ENCODE data around the gene RFNG. TPM values are rescaled to one million over a fixed set of nuclear protein-coding genes. Genes with fewer than 3 reads are reported as not detected.

RFNG gene
- total RNA-seq, 2 donors from 2014 or later, result 30.6 to 32.1 TPM

- intact Hi-C loops (cut with DNase I), result no loop called here
- Histone ChIP-seq H3K9me3 (no peaks in the 10 kb centered on the region), H3K4me3 (no peak overlapping the region), H3K4me1 (peaks cover 18% of the 10 kb centered on the region), H3K36me3 (no peaks in the 10 kb centered on the region), H3K27me3 (no peaks in the 10 kb centered on the region), H3K9ac (ENCODE audit: low read depth in 2 of 2, low read length in 2 of 2) (no peak overlapping the region), H3K27ac (no peak overlapping the region)
- no peak for DNase-seq
- TF ChIP-seq, protein P1, sequence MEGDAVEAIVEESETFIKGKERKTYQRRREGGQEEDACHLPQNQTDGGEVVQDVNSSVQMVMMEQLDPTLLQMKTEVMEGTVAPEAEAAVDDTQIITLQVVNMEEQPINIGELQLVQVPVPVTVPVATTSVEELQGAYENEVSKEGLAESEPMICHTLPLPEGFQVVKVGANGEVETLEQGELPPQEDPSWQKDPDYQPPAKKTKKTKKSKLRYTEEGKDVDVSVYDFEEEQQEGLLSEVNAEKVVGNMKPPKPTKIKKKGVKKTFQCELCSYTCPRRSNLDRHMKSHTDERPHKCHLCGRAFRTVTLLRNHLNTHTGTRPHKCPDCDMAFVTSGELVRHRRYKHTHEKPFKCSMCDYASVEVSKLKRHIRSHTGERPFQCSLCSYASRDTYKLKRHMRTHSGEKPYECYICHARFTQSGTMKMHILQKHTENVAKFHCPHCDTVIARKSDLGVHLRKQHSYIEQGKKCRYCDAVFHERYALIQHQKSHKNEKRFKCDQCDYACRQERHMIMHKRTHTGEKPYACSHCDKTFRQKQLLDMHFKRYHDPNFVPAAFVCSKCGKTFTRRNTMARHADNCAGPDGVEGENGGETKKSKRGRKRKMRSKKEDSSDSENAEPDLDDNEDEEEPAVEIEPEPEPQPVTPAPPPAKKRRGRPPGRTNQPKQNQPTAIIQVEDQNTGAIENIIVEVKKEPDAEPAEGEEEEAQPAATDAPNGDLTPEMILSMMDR (IDR thresholded peaks at IDR 0.05), result no peak
Measured at GRCh38 chr17:82024859-82025258, 26.8 kb downstream of the RFNG start.

- Histone ChIP-seq H3K4me3 (peak overlapping the region; percentile 77), H3K36me3 (no peaks in the 10 kb centered on the region), H3K4me1 (peaks cover 17% of the 10 kb centered on the region), H3K9ac (ENCODE audit: low read depth in 2 of 2, low read length in 2 of 2) (peak overlapping the region; percentile 81), H3K9me3 (no peaks in the 10 kb centered on the region), H3K27me3 (no peaks in the 10 kb centered on the region), H3K27ac (no peak overlapping the region)
- no peak for DNase-seq
- intact Hi-C loops (cut with DNase I), result no loop called here
- TF ChIP-seq, protein P1 (IDR thresholded peaks at IDR 0.05), result no peak
Measured at GRCh38 chr17:82023447-82024241, 28.0 kb downstream of the RFNG start.

GRCh38 chr17:82022981-82023446, 28.6 kb downstream of the RFNG start, which contains the start of gene LRRC45:
TSS of gene LRRC45 (plus strand) at chr17:82023305. CDS start at chr17:82023644, 339 bp downstream.
- H3K9me3 ChIP-seq, result no peaks in the 10 kb centered on the region
- H3K36me3 ChIP-seq, result no peaks in the 10 kb centered on the region
- peak within 1 kb of the TSS; percentile 77 for H3K4me3 ChIP-seq
- H3K27me3 ChIP-seq, result no peaks in the 10 kb centered on the region
- peak; percentile 100 for DNase-seq
- H3K9ac ChIP-seq (ENCODE audit: low read depth in 2 of 2, low read length in 2 of 2), result peak within 1 kb of the TSS; percentile 90 to 94
- H3K4me1 ChIP-seq, result peaks cover 17% of the 10 kb centered on the region
- intact Hi-C loops (cut with DNase I), result no loop called here
- H3K27ac ChIP-seq, result peak within 1 kb of the TSS; percentile 54
- TF ChIP-seq, protein P1 (IDR thresholded peaks at IDR 0.05), result no peak

- intact Hi-C loops (cut with DNase I), result no loop called here
- no peak for DNase-seq
- H3K4me1 ChIP-seq, result peaks cover 17% of the 10 kb centered on the region
- TF ChIP-seq, protein P1 (IDR thresholded peaks at IDR 0.05), result no peak
- H3K36me3 ChIP-seq, result no peaks in the 10 kb centered on the region
- peak within 1 kb of the TSS; percentile 77 for H3K4me3 ChIP-seq
- H3K27me3 ChIP-seq, result no peaks in the 10 kb centered on the region
- peak within 1 kb of the TSS; percentile 90 to 94 for H3K9ac ChIP-seq (ENCODE audit: low read depth in 2 of 2, low read length in 2 of 2)
- peak within 1 kb of the TSS; percentile 54 for H3K27ac ChIP-seq
- no peaks in the 10 kb centered on the region for H3K9me3 ChIP-seq
Measured at GRCh38 chr17:82022310-82022980, 29.2 kb downstream of the RFNG start, which contains the start of gene CENPX. TSS of gene CENPX (minus strand) at chr17:82022878. CDS start at chr17:82022861, 17 bp downstream.

DNA sequence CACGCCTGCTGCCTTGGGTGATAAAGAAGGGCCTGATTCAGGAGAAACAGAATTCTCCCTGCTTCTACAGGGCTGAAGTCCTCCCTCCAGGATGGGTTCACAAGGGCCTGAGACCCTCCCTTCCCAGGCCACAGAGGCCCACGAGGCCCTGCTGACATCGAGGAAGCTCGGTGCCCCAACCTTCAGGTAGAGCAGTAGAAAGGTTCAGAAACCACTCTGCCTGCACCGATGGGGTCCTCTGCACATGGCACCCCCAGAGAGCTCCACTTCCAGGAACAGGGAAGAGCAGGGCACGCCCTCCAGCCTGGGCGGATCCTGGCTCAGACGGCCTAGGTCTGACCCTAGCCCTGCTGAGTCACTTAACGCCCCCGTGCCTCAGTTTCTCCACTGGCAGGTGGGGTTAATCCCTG, 29.7 kb downstream of the RFNG start:
- TF ChIP-seq, protein P1 (IDR thresholded peaks at IDR 0.05), result no peak
- peak overlapping the region; percentile 77 for H3K4me3 ChIP-seq
- H3K27ac ChIP-seq, result peak overlapping the region; percentile 54
- H3K4me1 ChIP-seq, result peaks cover 17% of the 10 kb centered on the region
- DNase-seq, result peak; percentile 66
- no peaks in the 10 kb centered on the region for H3K27me3 ChIP-seq
- intact Hi-C loops (cut with DNase I), result no loop called here
- H3K9ac ChIP-seq (ENCODE audit: low read depth in 2 of 2, low read length in 2 of 2), result peak overlapping the region; percentile 90 to 94
- H3K9me3 ChIP-seq, result no peaks in the 10 kb centered on the region
- H3K36me3 ChIP-seq, result no peaks in the 10 kb centered on the region

All from colonic mucosa (tissue), 4 donors.